Ascending aorta (tissue), 2 donors: ENCODE results near the gene PBLD. TPM values are rescaled to one million over a fixed set of nuclear protein-coding genes. Genes with fewer than 3 reads are reported as not detected.

Experiments
- DNase-seq, 2 donors: peaks; one replicate each; pipeline ENCODE4 v3.0.0-alpha.2; 2019; ENCODE audit warnings: low spot score in 2 of 2
- H3K27ac ChIP-seq, 2 donors: fragments of 200-600 bp; sonication (generic); one replicate each; pipeline ENCODE4 v1.5.1; 2016 to 2017; ENCODE audit warnings: mild to moderate bottlenecking in 1 of 2
- H3K27me3 ChIP-seq: fragments of 200-600 bp; sonication (generic); one replicate; pipeline ENCODE4 v1.5.1; 2017
- H3K36me3 ChIP-seq, 2 donors: fragments of 200-600 bp; sonication (generic); one replicate each; pipeline ENCODE4 v1.5.1; 2016
- H3K4me1 ChIP-seq, 2 donors: fragments of 200-600 bp; sonication (generic); one replicate each; pipeline ENCODE4 v1.5.1; 2016 to 2017; ENCODE audit warnings: mild to moderate bottlenecking in 1 of 2
- H3K4me3 ChIP-seq, 2 donors: fragments of 200-600 bp; sonication (generic); one replicate each; pipeline ENCODE4 v1.5.1; 2016 to 2017; ENCODE audit warnings: mild to moderate bottlenecking in 1 of 2
- H3K9me3 ChIP-seq, 2 donors: fragments of 200-600 bp; sonication (generic); one replicate each; pipeline ENCODE4 v1.5.1; 2016
- intact Hi-C: fragments of 100-400 bp; cut with DNase I; formaldehyde crosslinking; loops from one replicate; pipeline ENCODE4 v1.15.1; 2023
- total RNA-seq: library from RNA; depleted of rRNA; stranded (reverse); fragments of >200 nt; gene quantifications from one replicate; pipeline ENCODE4 v1.1.0, GENCODE V29; 2016
- TF ChIP-seq, protein P1 (sequence below), 3 experiments: fragments of 200-600 bp in 2 of 3; fragments of 450-650 bp in 1 of 3; sonication (generic) in 2 of 3; IDR thresholded peaks; one replicate each; pipeline ENCODE4 v1.5.1; 2016 to 2019; ENCODE audit warnings: antibody characterized with exemption in 3 of 3, mild to moderate bottlenecking in 1 of 3, moderate library complexity in 1 of 3

Gene PBLD
- 0.32 TPM for total RNA-seq

DNA sequence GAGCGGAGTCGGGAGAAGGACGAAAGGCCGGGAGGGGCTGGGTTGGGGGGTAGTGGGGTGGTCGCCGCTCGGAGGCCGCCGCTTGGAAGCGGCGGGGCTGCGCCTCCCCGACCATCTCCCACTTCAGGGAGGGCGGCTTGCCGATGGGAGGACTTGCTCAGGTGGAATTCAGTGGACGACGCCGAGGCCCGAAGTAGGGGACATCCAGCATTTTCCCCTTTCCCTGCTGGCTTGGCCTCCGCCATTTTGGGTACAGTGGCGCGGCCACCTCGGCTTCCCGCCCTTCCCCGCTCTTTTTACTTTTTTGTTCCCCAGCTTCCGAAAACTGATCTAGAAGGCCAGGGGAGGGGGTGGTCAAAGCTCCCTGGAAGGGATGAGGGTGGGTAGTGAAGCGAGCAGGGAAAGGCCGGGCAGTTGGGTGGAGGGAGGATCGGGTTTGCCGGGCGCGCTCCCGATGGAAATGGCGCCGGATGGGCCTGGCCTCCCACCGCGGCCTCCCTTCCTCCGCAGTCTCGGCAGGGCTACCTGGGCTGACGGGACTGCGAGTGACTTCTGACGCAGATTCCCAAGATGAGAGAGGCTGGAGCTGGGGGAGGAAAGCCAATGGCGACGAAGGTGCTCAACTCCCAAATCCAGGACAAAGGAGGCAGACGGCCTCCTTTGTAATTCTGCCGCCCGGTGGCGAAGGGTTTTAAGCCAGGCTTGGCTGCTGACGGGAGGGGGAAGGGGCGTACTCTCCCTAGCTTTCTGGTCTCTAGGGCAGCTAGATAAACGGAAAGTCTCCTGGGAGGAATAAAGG is at the start of gene PBLD:
Gene PBLD (minus strand): TSS at position 670 of the 799 bp plus-strand sequence. CDS start 26,084 bp downstream, outside the sequence.
- H3K36me3 ChIP-seq, result no peaks in the 10 kb centered on the region
- intact Hi-C loops, result loop anchor here (1.0 to 5.0 kb wide), 4 partner anchors 74 to 570 kb away; partner anchors contain the start of genes RUFY2 and SIRT1

DNA sequence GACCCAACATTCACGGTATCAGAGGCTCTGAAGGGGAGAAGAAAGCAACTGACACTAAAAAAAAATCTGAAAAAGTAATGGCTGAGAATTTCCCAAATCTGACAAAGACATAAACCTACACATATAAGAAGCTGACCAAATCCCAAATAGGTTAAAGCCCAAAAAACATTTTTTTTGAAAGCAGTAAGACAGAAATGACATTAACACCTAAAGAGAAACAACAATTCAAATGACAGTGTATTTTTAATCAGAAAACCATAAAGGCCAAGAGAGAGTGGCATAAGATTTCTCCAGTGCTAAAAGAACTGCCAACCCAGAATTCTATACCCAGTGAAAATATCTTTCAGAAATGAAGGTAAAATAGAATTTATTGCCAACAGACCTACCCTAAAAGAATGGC is 38.9 kb upstream of the PBLD start:
- no peak for DNase-seq
- no peaks in the 10 kb centered on the region for H3K27me3 ChIP-seq
- no peak overlapping the region for H3K27ac ChIP-seq
- no peaks in the 10 kb centered on the region for H3K4me1 ChIP-seq
- no peak overlapping the region for H3K4me3 ChIP-seq
- H3K9me3 ChIP-seq, result no peaks in the 10 kb centered on the region
- TF ChIP-seq, protein P1, sequence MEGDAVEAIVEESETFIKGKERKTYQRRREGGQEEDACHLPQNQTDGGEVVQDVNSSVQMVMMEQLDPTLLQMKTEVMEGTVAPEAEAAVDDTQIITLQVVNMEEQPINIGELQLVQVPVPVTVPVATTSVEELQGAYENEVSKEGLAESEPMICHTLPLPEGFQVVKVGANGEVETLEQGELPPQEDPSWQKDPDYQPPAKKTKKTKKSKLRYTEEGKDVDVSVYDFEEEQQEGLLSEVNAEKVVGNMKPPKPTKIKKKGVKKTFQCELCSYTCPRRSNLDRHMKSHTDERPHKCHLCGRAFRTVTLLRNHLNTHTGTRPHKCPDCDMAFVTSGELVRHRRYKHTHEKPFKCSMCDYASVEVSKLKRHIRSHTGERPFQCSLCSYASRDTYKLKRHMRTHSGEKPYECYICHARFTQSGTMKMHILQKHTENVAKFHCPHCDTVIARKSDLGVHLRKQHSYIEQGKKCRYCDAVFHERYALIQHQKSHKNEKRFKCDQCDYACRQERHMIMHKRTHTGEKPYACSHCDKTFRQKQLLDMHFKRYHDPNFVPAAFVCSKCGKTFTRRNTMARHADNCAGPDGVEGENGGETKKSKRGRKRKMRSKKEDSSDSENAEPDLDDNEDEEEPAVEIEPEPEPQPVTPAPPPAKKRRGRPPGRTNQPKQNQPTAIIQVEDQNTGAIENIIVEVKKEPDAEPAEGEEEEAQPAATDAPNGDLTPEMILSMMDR (IDR thresholded peaks at IDR 0.05), result no peak
- H3K36me3 ChIP-seq, result peaks cover 44 to 60% of the 10 kb centered on the region in 2 donors
- intact Hi-C loops, result no loop called here

More for the DNA sequence above, at the start of gene PBLD:
- H3K27ac ChIP-seq, result peak within 1 kb of the TSS; percentile 100
- peak; percentile 12 to 81 for DNase-seq
- TF ChIP-seq, protein P1 (IDR thresholded peaks at IDR 0.05), result peak; percentile 7 to 48 (median 36)
- peak within 1 kb of the TSS; percentile 94 to 98 for H3K4me3 ChIP-seq
- no peaks in the 10 kb centered on the region for H3K9me3 ChIP-seq
- H3K4me1 ChIP-seq, result peaks cover 4 to 10% of the 10 kb centered on the region in 2 donors
- no peaks in the 10 kb centered on the region for H3K27me3 ChIP-seq

DNA sequence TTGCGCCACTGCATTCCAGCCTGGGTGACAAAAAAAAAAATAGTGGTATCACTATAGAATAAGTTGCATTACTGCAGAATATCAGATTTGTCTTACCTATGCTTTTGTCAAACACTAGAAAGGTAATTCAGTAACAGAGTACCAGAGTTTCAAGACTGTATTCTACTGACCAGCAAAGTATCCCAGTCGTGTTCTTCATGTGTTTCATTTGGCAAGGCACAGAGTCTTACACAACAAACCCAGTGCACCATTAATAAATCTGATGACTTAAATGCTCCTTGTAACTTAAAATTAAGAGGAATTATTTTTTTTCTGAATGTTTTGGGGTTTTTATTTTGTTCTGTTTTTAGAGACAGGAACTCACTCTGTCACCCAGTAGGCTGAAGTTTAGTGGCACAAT is 34.4 kb upstream of the PBLD start:
- TF ChIP-seq, protein P1 (IDR thresholded peaks at IDR 0.05), result no peak
- no peak overlapping the region for H3K27ac ChIP-seq
- intact Hi-C loops, result no loop called here
- no peaks in the 10 kb centered on the region for H3K4me1 ChIP-seq
- H3K9me3 ChIP-seq, result no peaks in the 10 kb centered on the region
- DNase-seq, result no peak
- H3K27me3 ChIP-seq, result no peaks in the 10 kb centered on the region
- peaks cover 43 to 47% of the 10 kb centered on the region in 2 donors for H3K36me3 ChIP-seq
- H3K4me3 ChIP-seq, result no peak overlapping the region

DNA sequence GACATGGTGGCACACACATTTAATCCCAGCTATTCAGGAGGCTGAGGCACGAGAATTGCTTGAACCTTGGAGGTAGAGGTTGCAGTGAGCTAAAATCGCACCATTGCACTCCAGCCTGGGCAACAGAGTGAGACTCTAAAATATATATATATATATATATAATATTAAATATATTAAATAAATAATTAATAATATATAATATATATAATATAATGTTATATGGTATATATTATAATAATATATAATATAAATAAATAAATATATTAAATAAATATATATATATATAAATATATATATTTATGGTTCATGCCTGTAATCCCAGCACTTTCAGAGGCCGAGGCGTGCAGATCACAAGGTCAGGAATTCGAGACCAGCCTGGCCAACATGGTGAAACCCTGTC is 33.9 kb upstream of the PBLD start:
- H3K36me3 ChIP-seq, result peaks cover 43 to 47% of the 10 kb centered on the region in 2 donors
- no peaks in the 10 kb centered on the region for H3K4me1 ChIP-seq
- no peak overlapping the region for H3K4me3 ChIP-seq
- DNase-seq, result no peak
- TF ChIP-seq, protein P1 (IDR thresholded peaks at IDR 0.05), result no peak
- H3K9me3 ChIP-seq, result no peaks in the 10 kb centered on the region
- intact Hi-C loops, result no loop called here
- no peaks in the 10 kb centered on the region for H3K27me3 ChIP-seq
- H3K27ac ChIP-seq, result no peak overlapping the region

DNA sequence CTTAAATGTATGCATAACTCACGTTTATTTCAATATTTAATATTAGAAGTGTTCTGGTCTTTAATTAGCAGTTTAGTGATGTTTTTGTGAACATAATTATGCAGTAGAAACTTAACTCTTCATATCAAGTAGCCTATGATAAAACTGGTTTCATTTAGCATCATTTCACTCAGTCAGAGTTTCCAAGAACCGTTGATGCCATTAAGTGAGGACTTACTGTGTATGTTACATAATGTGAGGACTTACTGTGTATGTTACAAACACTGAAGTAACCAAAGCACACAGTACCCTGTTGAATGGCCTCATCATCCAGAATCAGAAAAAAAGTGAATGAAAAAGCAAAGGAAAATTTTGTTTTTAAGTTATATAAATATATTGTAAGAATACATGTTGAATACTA is 32.9 kb upstream of the PBLD start:
- TF ChIP-seq, protein P1 (IDR thresholded peaks at IDR 0.05), result no peak
- DNase-seq, result no peak
- Histone ChIP-seq H3K27me3 (no peaks in the 10 kb centered on the region), H3K4me3 (no peak overlapping the region), H3K27ac (no peak overlapping the region), H3K36me3 (peaks cover 38 to 49% of the 10 kb centered on the region in 2 donors), H3K4me1 (no peaks in the 10 kb centered on the region), H3K9me3 (no peaks in the 10 kb centered on the region)
- intact Hi-C loops, result no loop called here
